Astrocyte (in vitro differentiated cells and primary cell): Measurements from ENCODE around the gene ADIPOR1.

Experiments used
- CTCF ChIP-seq: IDR thresholded peaks from 2 replicates; pipeline ENCODE4 v1.5.1; 2011; ENCODE audit warnings: low read depth, mild to moderate bottlenecking, inconsistent platforms, low read length, moderate library complexity; ENCODE audit not compliant: insufficient read depth
- EZH2 ChIP-seq: IDR thresholded peaks from 2 replicates; pipeline ENCODE4 v1.6.1; 2012; ENCODE audit warnings: mild to moderate bottlenecking, low read length, inconsistent platforms; ENCODE audit not compliant: insufficient read depth

DNA sequence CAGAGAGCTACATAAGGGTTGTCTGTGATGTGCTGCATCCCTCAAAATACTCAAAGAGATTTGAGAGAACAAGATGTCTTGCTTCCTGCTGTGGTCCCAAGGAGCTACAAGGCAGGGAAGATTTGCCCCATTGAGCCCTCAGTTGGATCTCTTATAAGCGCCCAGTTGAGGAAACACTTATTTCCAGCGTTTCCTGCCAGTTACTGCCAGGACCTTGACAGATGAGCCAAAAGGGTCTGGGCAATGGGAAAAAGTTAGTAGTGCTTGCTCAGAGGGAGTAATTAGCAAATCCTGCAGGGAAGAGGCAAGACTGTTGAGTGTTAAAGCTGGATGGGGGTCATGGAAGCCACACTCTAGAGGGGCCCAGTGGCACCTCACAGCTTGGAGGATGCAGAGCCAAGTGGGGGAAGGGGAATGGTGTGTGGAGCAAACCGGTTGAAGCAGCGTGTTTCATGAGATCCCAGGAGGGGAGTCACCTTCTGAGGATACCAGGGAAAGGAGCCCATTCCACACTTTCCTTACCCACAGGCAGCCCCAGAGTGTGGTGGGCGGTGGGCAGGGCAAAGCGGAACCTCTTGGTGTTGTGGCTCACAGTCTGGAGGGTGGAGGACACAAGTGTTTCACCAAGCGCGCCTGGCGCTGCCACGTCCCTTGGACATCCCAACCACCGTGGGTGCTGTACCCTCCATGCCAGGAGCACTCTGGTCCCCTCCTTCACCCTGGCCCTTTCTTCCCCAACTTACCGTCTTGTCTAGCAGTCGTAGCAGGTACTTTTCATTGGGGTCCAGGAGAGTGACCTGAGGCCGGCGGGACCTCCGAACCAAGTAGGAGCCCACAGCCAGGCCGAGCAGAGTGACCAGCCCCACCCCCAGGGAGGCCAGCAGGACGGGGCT is 8.1 kb upstream of the ADIPOR1 start:
- TF ChIP-seq CTCF: no peak
- TF ChIP-seq EZH2: no peak
